Measurements from ENCODE around the gene POLQ.
"Not testable (repeated sequence)": the region's sequence is repeated elsewhere in the genome, so short reads cannot be mapped to it uniquely, and the experiment has no call there.

Gene POLQ

DNA sequence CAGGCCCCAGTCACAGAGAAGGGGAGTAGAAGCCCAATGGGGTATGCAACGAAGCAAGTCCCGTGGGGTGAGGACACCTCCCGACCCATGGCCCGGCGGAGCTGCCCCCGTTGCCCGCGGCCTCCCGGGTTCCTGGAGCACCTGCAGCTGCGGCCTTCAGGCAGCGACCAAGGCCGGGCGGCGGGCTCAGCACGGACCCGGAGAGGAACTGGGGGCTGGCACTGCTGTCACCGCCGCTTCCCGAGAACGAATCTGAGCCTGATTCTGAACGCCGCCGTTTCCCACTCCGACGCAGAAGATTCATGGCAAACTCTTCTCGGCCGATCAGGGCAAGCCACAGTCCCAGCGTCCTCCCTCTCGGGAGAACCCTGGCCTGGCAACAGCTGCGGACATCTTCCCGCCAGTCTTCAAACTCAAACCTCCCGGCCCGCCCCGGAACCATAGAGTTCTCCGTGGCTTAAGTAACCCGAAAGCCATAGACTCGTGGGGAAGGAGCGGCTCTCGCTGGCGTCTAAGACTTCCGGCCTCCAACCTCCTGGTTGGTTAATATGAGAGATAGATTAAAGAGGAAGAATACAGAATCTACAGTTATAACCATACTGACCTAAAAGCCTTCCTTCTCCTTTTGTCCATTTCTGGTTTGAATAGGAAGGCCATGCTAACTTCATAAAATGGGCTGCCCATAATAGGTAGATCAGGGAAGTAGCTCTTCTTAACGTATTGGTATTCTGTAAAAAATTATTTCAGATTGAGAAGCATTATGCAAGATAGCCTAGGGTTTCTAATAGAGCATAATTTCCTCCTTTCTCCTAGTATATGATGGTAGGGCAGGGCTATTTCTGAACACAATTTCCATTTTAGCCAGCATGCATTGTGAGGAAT lies at the start of gene POLQ:
Gene POLQ (minus strand): TSS at position 415 of the 882 bp plus-strand sequence. CDS start 111 bp downstream, at position 304.
- DNase-seq, result peak; percentile 93

DNA sequence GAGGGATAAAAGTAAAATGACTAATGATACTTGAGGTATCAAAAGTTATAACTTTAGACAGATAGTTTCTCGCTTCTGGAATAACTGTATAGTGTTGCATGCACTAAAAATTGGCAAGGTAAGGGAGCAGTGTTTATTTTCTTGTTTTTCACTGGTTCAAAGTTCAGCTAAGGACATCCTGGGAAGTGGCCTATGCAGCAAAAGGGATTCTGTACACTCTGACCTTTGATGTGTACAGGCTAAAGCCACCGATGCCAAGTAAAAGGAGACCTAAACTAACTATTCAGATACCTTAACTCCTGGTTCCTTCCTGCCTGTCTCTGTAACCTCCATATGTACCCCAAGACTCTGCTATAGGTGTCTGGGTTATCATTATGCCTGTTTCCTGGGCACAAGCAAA lies 49.1 kb upstream of the POLQ start:
- no peak for DNase-seq

DNA sequence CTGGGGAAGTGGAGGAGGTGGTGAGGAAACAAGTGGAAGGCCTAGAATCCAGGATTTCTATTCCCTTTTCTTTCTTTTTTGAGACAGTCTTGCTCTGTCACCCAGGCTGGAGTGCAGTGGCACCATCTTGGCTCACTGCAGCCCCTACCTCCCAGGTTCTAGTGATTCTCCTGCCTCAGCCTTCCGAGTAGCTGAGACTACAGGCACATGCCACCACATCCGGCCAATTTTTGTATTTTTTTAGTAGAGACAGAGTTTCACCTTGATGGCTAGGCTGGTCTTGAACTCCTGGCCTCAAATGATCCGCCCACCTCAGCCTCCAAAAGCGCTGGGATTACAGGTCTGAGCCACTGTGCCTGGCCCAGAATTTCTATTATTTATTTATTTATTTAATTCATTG lies 48.0 kb upstream of the POLQ start:
- not testable (repeated sequence) for DNase-seq

DNA sequence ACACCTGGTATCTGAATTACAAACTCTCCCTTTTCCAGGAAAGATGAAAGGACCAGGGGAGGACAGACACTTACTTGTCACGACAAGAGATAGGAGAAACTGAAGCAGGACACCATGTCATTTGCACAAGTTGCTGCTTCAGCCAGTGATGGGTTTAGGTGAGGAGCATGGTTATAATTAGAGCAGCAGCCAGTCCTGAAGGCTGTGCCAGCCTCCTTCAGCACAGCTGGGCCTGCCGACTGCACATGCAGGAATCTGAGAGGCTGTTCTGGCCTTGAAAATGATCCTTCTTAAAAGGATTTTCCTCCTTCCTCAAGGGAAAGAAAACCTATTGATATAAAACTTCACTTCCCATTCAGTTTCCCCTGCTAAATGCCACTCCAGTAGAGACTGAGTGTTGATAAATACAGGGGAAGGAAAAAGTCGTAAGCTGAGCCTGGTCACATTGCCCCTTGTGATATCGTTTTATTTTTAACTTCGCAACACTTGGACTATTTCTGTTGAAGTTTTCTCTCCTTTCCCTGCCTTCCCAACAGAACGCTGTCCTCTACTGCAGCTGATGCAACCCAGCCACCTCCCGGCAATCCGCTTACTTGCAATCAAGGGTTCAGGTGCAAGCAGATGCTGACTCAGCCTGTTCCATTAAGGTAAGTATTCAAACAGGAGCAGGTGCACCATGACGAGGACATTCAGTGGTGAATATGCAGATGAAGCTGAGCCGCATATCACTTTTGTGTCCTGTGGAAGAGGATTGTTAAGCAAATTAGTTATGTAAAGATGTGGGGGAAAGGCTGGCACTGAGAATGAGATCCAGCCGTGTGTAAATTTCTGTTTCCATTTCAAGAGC lies 47.3 kb upstream of the POLQ start, which contains the start of gene FBXO40:
Gene FBXO40 (plus strand): TSS at position 524 of the 847 bp plus-strand sequence. CDS start 27,197 bp downstream, outside the sequence.
- no peak for DNase-seq

DNA sequence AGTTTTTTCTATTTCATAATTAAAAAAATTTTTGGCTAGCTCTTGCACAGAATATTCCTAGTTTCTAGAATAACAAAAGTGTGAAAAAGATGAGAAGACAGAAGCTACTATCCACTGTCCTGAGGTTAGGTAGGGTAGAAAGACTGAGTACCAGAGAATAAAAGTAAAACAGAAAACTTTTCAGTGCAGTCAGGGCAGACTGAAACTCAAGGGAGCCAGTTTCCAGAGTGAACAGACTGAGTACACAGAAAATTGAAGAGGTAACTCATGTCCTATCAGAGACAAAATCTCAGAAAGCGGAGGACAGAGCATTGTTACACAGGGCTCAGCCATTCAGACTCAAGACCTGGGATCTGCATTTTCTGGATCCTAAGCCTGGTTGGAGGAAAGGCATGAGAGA lies 38.6 kb upstream of the POLQ start:
- no peak for DNase-seq

DNA sequence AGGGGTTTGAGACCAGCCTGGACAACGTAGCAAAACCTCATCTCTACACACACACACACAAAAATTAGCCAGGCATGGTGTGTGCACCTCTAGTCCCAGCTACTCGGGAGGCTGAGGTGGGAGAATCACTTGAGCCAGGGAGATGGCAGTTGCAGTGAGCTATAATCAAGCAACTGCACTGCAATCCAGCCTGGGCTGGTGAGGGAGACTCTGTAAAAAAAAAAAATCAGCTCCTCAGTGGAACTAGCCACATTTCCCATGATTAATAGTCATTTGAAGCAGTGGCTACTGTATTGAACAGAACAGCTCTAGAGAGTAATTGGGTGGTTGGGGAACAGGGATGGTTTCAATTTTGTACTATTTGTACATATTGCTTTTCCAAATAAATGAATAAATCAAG lies 35.9 kb upstream of the POLQ start:
- no peak for DNase-seq

DNA sequence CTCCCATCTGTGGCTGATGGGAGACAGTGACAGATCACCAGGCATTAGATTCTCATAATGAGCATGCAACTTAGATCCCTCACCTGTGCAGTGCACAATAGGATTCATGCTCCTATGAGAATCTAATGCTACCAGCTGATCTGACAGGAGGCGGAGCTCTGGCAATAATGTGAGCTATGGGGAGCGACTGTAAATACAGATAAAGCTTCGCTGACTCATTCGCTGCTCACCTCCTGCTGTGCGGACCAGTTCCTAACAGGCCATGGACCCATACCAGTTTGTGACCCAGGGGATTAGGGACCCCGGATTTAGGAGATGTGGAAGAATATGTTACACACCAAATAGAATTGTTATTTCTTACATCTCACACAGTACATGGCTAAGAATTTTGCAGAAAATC lies 28.7 kb upstream of the POLQ start:
- DNase-seq, result no peak

DNA sequence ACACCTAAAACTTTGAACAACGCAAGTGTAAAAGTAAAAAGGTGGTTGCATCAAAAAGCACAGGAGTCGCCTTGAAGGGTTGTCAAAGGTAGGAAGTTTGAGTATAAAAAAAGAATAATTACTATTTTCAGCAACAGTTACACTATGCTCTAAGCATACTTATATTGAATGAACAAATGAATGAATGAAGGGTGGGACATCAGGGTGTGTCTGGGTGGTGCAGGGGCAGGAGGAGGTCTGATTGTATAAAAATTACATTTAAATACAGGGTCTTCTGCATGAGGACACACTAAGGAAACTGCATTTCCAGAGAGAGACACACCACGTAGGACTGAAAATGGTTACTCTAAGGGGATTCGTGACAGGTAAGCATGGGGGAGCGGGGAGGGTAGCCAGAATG lies 21.9 kb upstream of the POLQ start, which contains the start of gene ARGFX:
Gene ARGFX (plus strand): TSS at position 301 of the 400 bp plus-strand sequence. CDS start 2,765 bp downstream, outside the sequence.
- DNase-seq, result no peak

DNA sequence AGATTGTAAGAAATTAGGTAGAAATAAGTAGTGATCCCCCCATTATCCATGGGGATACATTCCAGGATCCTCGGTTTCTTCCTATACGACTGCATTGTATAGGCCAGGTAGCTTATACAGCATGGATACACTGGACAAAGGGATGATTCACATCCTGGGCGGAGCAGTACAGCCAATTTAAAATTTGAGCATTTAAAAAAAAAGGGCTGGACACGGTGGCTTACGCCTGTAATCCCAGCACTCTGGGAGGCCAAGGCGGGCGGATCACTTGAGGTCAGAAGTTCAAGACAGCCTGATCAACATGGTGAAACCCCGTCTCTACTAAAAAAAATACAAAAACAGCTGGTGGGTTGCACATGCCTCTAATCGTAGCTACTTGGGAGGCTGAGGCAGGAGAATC lies 21.0 kb upstream of the POLQ start:
- no peak for DNase-seq

DNA sequence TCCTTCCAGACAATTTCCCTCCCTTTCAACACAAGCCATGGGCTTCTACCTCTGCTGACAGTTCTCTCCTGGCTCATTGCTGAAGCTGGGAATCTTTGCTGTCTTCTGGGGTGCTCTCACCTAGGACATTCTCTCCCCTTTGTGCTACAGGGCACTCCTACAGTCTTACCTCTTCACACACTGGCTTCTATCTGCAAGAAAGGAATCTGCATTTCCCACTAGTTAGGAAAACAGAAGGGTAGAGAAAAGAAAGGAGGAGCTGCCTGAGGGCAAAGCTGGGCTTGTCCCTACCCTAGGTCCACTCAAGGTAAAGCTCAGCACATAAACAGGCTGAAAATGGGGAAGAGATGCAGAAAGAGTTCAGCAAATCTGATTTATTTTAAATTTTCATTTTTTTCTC lies 16.4 kb upstream of the POLQ start:
- no peak for DNase-seq

DNA sequence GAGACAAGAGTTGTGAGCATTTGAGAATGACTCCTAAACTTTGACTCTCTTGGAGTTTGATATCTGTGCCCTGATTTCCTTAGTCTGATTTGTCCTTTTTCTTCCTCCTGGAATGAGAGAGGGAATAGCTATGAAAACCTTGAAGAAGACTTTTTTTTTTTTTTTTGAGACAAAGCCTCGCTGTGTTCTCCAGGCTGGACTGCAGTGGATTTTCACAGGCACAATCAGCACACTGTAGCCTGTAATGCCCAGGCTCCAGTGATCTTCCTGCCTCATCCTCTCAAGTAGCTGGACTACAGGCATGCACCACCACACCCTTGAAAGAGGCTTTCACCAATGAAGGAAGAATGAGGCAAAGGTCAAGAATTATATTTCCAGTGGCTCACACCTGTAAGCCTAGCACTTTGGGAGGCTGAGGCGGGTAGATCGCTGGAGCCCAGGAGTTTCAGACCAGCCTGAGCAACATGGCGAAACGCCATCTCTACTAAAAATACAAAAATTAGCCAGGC lies 11.7 kb upstream of the POLQ start:
- DNase-seq, result no peak

DNA sequence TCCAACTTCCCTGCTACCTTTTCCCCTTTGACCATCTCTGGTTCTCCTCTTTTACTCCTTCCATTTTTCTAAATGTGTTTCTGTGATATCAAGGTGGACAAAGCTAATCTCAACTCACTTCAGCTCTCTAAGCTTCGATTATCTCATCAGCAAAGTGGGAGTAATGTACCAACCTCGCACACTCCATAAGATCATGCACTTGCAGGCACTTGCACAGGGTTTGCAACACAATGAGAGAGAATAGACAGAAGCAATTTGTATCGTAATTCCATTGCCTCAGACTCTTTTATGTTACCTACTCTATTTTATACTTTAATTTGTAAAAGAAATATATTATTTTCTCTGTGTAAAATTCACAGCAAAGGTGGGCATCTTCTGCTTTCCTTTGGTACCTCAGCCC lies 7.0 kb upstream of the POLQ start:
- no peak for DNase-seq

DNA sequence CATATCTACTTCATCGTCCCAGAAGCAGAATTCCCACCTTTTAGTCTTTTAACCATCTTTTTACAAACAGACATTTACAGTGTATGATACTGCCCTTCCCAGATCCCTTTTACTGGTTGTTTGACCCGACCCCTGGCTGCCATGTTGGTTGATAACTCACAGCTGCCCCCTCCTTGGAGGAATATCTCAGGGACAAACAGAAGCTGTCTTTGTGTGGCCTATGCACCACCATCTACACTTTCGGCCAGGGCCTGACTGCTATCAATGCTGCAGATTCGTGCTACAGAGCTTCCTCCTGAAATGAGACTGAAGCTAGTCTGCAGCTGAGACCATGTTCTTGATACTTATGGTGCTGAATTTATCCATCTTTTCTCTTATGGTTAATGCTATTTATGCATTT lies 6.6 kb upstream of the POLQ start:
- DNase-seq, result no peak

DNA sequence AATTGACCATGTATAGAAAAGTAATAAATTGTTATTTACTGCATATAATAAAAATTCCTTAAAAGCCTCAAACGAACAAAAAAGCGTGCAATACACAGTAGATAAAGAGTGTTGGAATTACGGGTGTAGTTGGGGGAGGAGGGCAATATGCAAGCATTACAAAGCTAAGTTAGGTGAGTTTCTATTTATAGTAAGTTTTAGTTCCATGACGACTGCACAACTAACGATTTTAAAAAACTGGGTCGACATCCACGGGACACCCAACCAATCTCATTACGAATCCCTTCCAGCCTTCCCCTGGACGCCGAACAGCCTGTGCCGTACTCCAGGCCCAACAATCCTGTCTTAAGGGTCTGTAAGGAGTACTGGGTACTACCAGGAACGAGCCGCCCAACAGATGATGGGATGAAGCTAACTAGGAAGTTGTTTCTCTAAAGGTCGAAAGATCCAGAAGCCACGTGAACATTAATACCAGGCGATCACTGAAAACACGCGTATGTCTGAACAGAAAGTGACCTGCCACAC lies 677 bp downstream of the POLQ start:
- peak; percentile 7 for DNase-seq

DNA sequence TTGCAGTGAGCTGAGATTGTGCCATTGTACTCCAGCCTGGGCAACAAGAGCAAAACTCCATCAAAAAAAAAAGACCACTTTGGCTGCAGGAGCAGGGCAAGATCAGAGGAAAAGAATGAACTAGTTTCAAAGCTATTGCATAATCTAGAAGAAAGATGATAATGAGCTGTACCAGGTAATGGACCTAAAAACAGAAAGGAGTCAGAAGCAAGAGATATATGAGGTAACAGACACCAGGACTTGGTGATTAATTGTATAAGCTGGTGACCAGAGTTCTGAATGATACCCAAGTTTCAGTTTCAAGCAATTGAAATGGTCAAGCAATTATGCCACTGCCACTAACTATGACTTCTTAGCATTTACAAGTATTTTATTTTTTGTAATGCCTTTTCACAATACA lies 2.9 kb downstream of the POLQ start:
- no peak for DNase-seq

DNA sequence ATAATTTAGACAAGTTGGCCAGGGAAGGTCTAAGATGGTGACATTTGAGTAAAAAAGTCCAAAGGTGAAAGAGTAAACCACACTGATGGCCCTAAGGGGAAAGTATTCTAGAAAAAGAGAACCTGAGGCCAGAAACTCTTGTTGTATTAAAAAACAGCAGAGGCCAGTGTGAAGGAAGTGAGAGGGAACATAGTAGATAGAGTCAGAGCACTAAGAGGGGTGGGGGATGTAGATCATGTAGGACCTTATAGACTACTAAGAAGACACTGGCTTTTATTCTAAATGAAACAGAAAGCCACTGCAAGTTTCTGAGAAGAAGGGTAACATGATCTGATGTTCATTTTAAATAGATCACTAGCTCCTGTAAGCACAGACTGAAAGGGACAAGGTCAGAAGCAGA lies 14.5 kb downstream of the POLQ start:
- no peak for DNase-seq

DNA sequence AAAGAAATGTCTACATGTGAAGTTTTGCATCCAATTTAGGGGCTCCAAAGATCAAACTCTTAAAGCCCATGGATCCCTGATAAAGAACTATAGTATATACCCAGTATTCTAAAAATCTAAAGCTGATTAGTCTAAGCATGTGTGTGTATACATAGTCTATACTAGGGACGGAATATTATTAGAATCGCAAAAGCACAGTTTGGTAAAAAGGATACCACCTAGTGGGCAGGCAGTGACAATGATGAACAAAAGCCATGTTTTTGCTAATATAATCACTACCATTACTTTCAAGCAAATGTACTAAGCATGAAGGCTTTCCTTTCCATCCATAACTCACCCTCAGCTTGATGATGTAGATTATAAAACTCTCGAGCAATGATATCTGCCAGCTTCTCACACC lies 16.5 kb downstream of the POLQ start:
- DNase-seq, result peak; percentile 11

DNA sequence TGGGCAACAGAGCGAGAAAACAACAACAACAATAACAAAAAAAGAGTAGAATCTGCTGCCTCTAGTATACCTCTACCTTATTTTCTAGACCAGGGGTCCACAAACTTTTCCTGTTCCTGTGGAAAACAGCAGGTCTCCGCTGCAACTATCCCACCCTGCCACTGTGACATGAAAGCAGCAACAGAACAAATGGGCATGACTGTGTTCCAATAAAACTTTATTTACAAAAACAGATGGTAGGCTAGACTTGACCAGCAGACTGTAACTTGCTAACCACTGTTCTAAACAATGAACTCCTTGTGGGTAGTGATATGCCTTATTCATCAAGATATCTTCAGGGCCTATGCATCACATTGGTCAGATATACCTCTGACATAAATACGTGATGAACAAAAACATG lies 25.3 kb downstream of the POLQ start:
- DNase-seq, result no peak

DNA sequence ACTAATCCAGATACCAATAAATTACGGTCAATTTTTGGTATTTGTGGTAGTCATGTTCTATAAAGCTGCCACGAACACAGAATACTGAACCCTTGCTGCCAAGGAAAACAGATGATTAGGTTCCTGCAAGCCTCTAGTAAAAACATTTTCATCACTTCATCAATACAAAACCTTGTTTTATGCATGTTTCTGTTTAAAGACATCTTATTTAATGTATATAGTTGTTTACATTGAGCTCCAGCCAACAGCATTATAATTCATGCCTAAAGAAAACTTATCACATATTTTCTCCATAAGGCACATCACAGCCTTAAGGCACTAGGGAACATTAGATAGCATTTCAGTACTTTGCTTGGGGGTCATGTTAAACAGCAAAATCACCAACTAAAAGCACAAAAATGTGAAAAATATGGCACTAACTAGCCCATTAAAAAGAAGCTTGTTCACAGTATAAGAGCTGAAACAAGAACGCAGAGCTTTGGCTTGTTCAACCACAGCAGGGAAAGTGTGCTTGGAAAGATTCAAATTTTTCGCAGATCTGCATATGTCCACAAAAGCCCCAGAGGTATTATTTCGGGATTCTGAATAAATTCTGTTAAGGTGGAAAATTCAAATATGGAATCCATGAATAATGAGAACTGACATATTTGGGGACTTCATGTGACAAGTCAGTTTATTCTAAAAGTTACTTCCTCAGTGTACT lies 27.7 kb downstream of the POLQ start:
- DNase-seq, result peak; percentile 5

DNA sequence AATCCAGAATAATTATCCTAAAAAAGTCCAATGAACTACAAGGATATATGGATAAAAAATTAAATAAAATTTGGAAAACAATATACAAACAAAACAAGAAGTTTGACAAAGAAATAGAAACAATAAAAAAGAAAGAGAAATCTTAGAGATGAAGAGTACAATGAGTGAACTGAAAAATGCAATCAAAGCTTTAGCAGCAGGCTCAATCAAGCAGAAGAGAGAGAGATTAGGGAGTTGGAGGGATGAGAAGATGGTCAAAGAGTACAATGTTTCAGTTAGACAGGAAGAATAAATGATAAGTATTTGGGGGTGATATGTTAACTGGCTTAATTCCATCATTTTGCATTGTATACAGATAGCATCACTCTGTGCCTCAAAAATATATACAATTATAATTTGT lies 29.9 kb downstream of the POLQ start:
- no peak for DNase-seq

DNA sequence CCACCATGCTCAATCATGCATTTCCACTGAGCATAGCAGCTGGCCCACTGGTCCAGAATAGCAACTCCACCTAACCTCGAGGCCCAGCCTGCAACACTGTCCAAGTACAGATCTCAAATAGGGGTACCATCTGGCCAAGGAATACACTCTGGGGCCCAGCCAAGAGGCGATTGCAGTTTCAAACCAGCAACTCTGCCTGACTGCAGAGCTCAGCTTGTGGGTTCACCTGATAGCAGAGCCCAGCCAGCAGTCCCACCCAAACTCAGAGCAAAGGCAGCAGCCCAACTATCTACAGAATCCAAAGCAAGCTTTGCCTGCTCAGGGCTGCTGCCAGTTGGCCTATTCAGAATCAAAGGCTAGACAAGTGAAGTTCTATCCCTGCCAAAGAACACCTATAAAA lies 30.5 kb downstream of the POLQ start:
- no peak for DNase-seq

DNA sequence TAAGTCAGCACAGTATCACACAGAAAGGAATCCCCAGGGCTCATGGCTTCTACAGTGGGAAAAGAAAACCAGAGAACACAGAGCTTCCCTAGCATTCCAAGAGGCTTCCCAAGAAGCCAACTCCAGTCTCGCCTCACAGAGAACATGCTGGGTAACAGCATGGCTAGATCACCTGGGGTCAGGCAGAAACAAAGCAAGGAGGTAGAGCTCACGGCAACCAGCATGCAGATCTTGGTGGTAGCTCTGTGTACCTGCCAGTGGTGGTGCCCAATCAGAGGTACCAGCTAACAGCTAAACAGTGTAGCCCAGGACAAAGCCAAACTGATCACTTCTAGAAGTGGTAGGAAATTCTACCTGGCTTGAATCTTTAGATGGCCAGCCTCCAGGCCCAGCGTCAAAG lies 31.3 kb downstream of the POLQ start:
- no peak for DNase-seq

DNA sequence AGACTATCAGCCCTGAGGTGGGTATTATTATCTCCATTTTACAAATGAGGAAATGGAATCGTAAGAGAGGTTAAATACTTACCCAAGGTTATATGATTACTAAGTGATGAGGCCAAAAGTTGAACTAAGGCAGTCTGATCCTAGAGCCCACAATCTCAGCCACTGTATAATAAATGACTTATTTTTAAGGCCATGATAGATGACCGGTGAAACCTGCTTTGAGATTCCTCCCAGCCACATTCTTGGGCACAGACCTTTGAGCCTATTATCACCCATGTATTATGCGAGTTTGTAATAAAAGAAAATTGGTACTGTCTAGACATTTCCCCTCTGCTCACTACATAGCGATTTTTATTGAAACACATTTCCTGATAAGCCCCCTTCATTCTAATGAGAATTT lies 37.4 kb downstream of the POLQ start:
- no peak for DNase-seq
